Keratinocyte (primary cell): ENCODE results near the gene CAPN15.

Experiments used
- EZH2 ChIP-seq: IDR thresholded peaks from one replicate; pipeline ENCODE4 v1.6.1; 2012; ENCODE audit warnings: inconsistent platforms, mild to moderate bottlenecking, low read length, moderate library complexity
- TF ChIP-seq, protein P1 (sequence below), 3 experiments: IDR thresholded peaks in 1 of 3; conservative IDR thresholded peaks in 1 of 3; optimal IDR thresholded peaks in 1 of 3; 2 replicates in 2 of 3; 3 replicates in 1 of 3; pipeline versions ENCODE3 to v1.5.1; 2011; ENCODE audit warnings: low read length in 3 of 3, mild to moderate bottlenecking in 3 of 3, moderate library complexity in 2 of 3, control low read depth in 1 of 3, inconsistent platforms in 1 of 3; ENCODE audit not compliant: insufficient read depth in 2 of 3; ENCODE audit errors: extremely low read depth in 1 of 3

DNA sequence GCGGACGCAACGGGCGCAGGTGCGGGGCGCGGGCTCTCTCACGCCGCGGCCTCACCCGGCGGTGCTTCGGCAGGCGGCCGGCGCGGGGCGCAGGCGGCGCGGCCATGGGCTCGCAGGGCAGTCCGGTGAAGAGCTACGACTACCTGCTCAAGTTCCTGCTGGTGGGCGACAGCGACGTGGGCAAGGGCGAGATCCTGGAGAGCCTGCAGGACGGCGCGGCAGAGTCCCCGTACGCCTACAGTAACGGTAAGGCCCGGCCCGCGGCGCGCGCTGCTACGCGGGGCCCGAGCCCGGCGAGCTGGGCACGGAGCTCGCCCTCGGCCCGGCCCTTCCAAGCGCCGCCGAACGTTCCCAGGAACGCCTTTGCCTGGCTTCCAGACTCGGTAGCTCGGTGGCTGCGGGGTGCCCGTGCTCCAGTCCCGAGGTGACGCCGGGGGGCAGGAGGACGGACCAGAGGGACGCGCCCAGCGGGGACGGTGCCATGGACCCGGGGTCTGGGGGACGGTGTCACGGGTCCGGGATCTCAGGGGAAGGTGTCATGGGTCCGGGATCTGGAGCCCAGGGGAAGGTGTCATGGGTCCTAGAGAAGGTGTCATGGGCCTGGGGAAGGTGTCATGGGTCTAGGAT is 62.8 kb downstream of the CAPN15 start:
- TF ChIP-seq, protein P1, sequence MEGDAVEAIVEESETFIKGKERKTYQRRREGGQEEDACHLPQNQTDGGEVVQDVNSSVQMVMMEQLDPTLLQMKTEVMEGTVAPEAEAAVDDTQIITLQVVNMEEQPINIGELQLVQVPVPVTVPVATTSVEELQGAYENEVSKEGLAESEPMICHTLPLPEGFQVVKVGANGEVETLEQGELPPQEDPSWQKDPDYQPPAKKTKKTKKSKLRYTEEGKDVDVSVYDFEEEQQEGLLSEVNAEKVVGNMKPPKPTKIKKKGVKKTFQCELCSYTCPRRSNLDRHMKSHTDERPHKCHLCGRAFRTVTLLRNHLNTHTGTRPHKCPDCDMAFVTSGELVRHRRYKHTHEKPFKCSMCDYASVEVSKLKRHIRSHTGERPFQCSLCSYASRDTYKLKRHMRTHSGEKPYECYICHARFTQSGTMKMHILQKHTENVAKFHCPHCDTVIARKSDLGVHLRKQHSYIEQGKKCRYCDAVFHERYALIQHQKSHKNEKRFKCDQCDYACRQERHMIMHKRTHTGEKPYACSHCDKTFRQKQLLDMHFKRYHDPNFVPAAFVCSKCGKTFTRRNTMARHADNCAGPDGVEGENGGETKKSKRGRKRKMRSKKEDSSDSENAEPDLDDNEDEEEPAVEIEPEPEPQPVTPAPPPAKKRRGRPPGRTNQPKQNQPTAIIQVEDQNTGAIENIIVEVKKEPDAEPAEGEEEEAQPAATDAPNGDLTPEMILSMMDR (optimal IDR thresholded peaks at IDR 0.05 in 1 of 3, IDR thresholded peaks at IDR 0.05 in 1 of 3, conservative IDR thresholded peaks at IDR 0.05 in 1 of 3; ENCODE audit: extremely low read depth in 1 of 3, insufficient read depth in 2 of 3, low read length in 3 of 3) = no peak
- TF ChIP-seq EZH2 = no peak
